H9 (cell line): Measurements from ENCODE around the gene ENOX1. TPM values are rescaled to one million over a fixed set of nuclear protein-coding genes. Genes with fewer than 3 reads are reported as not detected.

Experiments
- DNase-seq: peaks from one replicate; pipeline ENCODE4 v3.0.0-alpha.2; 2017
- H2AFZ ChIP-seq: one replicate; pipeline ENCODE4 v1.6.1; 2013; ENCODE audit warnings: mild to moderate bottlenecking, low read length, control low read depth, moderate library complexity
- H2AK5ac ChIP-seq: 2 replicates; pipeline ENCODE4 v1.6.1; 2013; ENCODE audit warnings: low read length, control low read depth, mixed read lengths; ENCODE audit not compliant: insufficient read length
- H2BK120ac ChIP-seq: one replicate; pipeline ENCODE4 v1.6.1; 2013; ENCODE audit warnings: low read depth, mild to moderate bottlenecking, low read length, control low read depth, inconsistent platforms; ENCODE audit not compliant: poor library complexity, severe bottlenecking
- H2BK12ac ChIP-seq: 2 replicates; pipeline ENCODE4 v1.6.1; 2013; ENCODE audit warnings: low read length, control low read depth, mixed read lengths, low read depth; ENCODE audit not compliant: insufficient read length
- H2BK15ac ChIP-seq: 2 replicates; pipeline ENCODE4 v1.6.1; 2013; ENCODE audit warnings: low read depth, low read length, control low read depth
- H2BK20ac ChIP-seq: one replicate; pipeline ENCODE4 v1.6.1; 2013; ENCODE audit warnings: low read depth, mild to moderate bottlenecking, low read length, control low read depth, inconsistent platforms; ENCODE audit not compliant: poor library complexity, severe bottlenecking
- H2BK5ac ChIP-seq: 2 replicates; pipeline ENCODE4 v1.6.1; 2013; ENCODE audit warnings: low read length, control low read depth, mixed read lengths; ENCODE audit not compliant: insufficient read length
- H3K14ac ChIP-seq: 2 replicates; pipeline ENCODE4 v1.6.1; 2013; ENCODE audit warnings: low read length, control low read depth; ENCODE audit not compliant: insufficient read depth
- H3K18ac ChIP-seq: 2 replicates; pipeline ENCODE4 v1.6.1; 2013; ENCODE audit warnings: low read depth, mild to moderate bottlenecking, mixed read lengths, low read length, control low read depth; ENCODE audit not compliant: insufficient read length
- H3K23ac ChIP-seq: 2 replicates; pipeline ENCODE4 v1.6.1; 2013; ENCODE audit warnings: low read length, control low read depth, mixed read lengths, low read depth; ENCODE audit not compliant: insufficient read length
- H3K23me2 ChIP-seq: 2 replicates; pipeline ENCODE4 v1.6.1; 2013; ENCODE audit warnings: low read depth, mild to moderate bottlenecking, mixed read lengths, low read length, control low read depth; ENCODE audit not compliant: insufficient read length, poor library complexity, severe bottlenecking
- H3K27ac ChIP-seq: 2 replicates; pipeline ENCODE4 v1.5.1; 2013; ENCODE audit warnings: low read length, control low read depth, mixed read lengths, low read depth; ENCODE audit not compliant: insufficient read length
- H3K27me3 ChIP-seq: 2 replicates; pipeline ENCODE4 v1.6.1; 2013; ENCODE audit warnings: low read length, control low read depth, inconsistent platforms; ENCODE audit not compliant: insufficient read depth
- H3K4ac ChIP-seq: 2 replicates; pipeline ENCODE4 v1.6.1; 2013; ENCODE audit warnings: low read depth, mild to moderate bottlenecking, control low read depth, inconsistent platforms, low read length, moderate library complexity
- H3K4me1 ChIP-seq: 2 replicates; pipeline ENCODE4 v1.6.1; 2013; ENCODE audit warnings: low read length, control low read depth, inconsistent platforms; ENCODE audit not compliant: insufficient read depth
- H3K4me2 ChIP-seq: 2 replicates; pipeline ENCODE4 v1.6.1; 2013; ENCODE audit warnings: low read length, control low read depth, mixed read lengths; ENCODE audit not compliant: insufficient read length, insufficient read depth
- H3K56ac ChIP-seq: 2 replicates; pipeline ENCODE4 v1.6.1; 2013; ENCODE audit warnings: low read depth, mild to moderate bottlenecking, mixed read lengths, low read length, control low read depth; ENCODE audit not compliant: insufficient read length
- H3K79me1 ChIP-seq: 2 replicates; pipeline ENCODE4 v1.6.1; 2013; ENCODE audit warnings: low read depth, mild to moderate bottlenecking, moderate library complexity, low read length, control low read depth, inconsistent platforms; ENCODE audit not compliant: insufficient read depth, poor library complexity, severe bottlenecking
- H3K79me2 ChIP-seq: 2 replicates; pipeline ENCODE4 v1.6.1; 2013; ENCODE audit warnings: low read length, control low read depth, inconsistent platforms; ENCODE audit not compliant: insufficient read depth
- H3K9ac ChIP-seq: 2 replicates; pipeline ENCODE4 v1.6.1; 2013; ENCODE audit warnings: low read length, control low read depth, mixed read lengths; ENCODE audit not compliant: insufficient read length; ENCODE audit errors: extremely low read depth
- H3K9me3 ChIP-seq: one replicate; pipeline ENCODE4 v1.6.1; 2013; ENCODE audit warnings: low read depth, low read length, inconsistent platforms; ENCODE audit not compliant: control insufficient read depth
- H3T11ph ChIP-seq: one replicate; pipeline ENCODE4 v1.6.1; 2013; ENCODE audit warnings: mild to moderate bottlenecking, low read length, control low read depth, inconsistent platforms
- H4K20me1 ChIP-seq: one replicate; pipeline ENCODE4 v1.6.1; 2013; ENCODE audit not compliant: control insufficient read depth, insufficient read length, insufficient read depth
- H4K5ac ChIP-seq: 2 replicates; pipeline ENCODE4 v1.6.1; 2013; ENCODE audit warnings: low read depth, mild to moderate bottlenecking, mixed read lengths, low read length, control low read depth; ENCODE audit not compliant: insufficient read length
- H4K8ac ChIP-seq: replicated peaks from 2 replicates; pipeline ENCODE4 v1.6.1; 2013; ENCODE audit warnings: low read length, control low read depth, mixed read lengths, low read depth; ENCODE audit not compliant: insufficient read length
- H4K91ac ChIP-seq: 2 replicates; pipeline ENCODE4 v1.6.1; 2013; ENCODE audit warnings: low read depth, mild to moderate bottlenecking, moderate library complexity, mixed read lengths, low read length, control low read depth; ENCODE audit not compliant: insufficient read length
- H3K27ac Mint-ChIP-seq, 3 experiments: 2 replicates in 2 of 3; 3 replicates in 1 of 3; pipeline ENCODE4 v1.8.0; 2020 to 2021; ENCODE audit warnings: mixed read lengths in 3 of 3, mild to moderate bottlenecking in 1 of 3, moderate library complexity in 1 of 3
- H3K27me3 Mint-ChIP-seq: 2 replicates; pipeline ENCODE4 v1.8.0; 2021; ENCODE audit warnings: low read depth, mild to moderate bottlenecking, moderate library complexity, mixed read lengths
- H3K36me3 Mint-ChIP-seq, 3 experiments: 2 replicates in 2 of 3; 3 replicates in 1 of 3; pipeline ENCODE4 v1.8.0; 2020 to 2021; ENCODE audit warnings: low read depth in 3 of 3, mixed read lengths in 3 of 3; ENCODE audit not compliant: insufficient read depth in 1 of 3
- H3K4me1 Mint-ChIP-seq, 2 experiments: 2 replicates each; pipeline ENCODE4 v1.8.0; 2020; ENCODE audit warnings: mixed read lengths in 2 of 2
- H3K4me3 Mint-ChIP-seq, 2 experiments: 2 replicates in 1 of 2; 3 replicates in 1 of 2; pipeline ENCODE4 v1.8.0; 2020 to 2021; ENCODE audit warnings: mild to moderate bottlenecking in 2 of 2, mixed read lengths in 2 of 2, moderate library complexity in 1 of 2
- H3K9me3 Mint-ChIP-seq, 2 experiments: 2 replicates in 1 of 2; 3 replicates in 1 of 2; pipeline ENCODE4 v1.8.0; 2020; ENCODE audit warnings: mild to moderate bottlenecking in 2 of 2, mixed read lengths in 2 of 2, moderate library complexity in 1 of 2
- WGBS: extraction: QIAGEN DNeasy Blood & Tissue Kit; methylation state at CpG from one replicate; pipeline ENCODE4 v1.1.7; 2013; ENCODE audit warnings: missing lambda C conversion rate, low lambda C conversion rate, mixed read lengths; ENCODE audit not compliant: insufficient read length; ENCODE audit errors: extremely low coverage; 5-methylcytosine and 5-hydroxymethylcytosine counted together
- total RNA-seq: library from RNA; stranded (reverse); gene quantifications from 2 replicates; pipeline ENCODE4 v1.2.1, GENCODE V29; 2021
- TF ChIP-seq, protein P1 (sequence below): fragments of 200-600 bp; sonication (generic); conservative IDR thresholded peaks from 3 replicates; pipeline ENCODE4 v1.8.0; 2021; ENCODE audit warnings: antibody characterized with exemption, mild to moderate bottlenecking

The ENOX1 gene
- total RNA-seq, 1 experiment from 2014 or later, result 0.24 TPM

DNA sequence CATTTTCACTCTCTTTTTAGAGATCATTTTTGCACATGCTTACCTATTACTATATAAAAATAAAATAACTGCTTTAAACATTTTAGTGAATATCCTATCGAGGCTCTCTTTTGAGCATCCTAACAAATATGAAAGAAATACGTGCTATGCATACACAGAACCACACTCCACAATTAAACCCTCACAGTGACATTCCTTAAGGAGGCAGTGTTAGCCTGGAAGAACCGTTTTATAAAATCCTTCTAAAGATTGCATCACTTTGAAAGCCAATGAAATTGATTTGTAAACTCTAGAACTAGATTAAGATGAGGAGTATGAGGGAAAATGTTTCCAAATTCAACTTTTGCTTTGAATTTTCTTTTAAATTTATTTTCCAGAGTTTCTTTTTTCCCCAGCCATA, 11.1 kb upstream of the ENOX1 start:
- Histone ChIP-seq H2BK120ac (no peak overlapping the region), H3K4ac (no peak overlapping the region), H3K56ac (no peak overlapping the region), H3K79me2 (no peaks in the 10 kb centered on the region), H2AFZ (no peak overlapping the region), H3K27me3 (no peaks in the 10 kb centered on the region), H2BK5ac (no peak overlapping the region), H3K14ac (no peak overlapping the region), H4K8ac (no peak overlapping the region), H4K5ac (no peak overlapping the region), H4K20me1 (no peaks in the 10 kb centered on the region), H3K79me1 (no peaks in the 10 kb centered on the region), H3K9me3 (no peaks in the 10 kb centered on the region), H3K18ac (no peak overlapping the region), H3K23me2 (no peaks in the 10 kb centered on the region), H2BK20ac (no peak overlapping the region), H2BK12ac (no peak overlapping the region), H3K4me1 (no peaks in the 10 kb centered on the region), H2BK15ac (no peak overlapping the region), H2AK5ac (no peak overlapping the region), H3K27ac (no peak overlapping the region), H4K91ac (no peak overlapping the region), H3K4me2 (no peak overlapping the region), H3K9ac (no peak overlapping the region), H3T11ph (no peak overlapping the region), H3K23ac (no peak overlapping the region)
- TF ChIP-seq, protein P1, sequence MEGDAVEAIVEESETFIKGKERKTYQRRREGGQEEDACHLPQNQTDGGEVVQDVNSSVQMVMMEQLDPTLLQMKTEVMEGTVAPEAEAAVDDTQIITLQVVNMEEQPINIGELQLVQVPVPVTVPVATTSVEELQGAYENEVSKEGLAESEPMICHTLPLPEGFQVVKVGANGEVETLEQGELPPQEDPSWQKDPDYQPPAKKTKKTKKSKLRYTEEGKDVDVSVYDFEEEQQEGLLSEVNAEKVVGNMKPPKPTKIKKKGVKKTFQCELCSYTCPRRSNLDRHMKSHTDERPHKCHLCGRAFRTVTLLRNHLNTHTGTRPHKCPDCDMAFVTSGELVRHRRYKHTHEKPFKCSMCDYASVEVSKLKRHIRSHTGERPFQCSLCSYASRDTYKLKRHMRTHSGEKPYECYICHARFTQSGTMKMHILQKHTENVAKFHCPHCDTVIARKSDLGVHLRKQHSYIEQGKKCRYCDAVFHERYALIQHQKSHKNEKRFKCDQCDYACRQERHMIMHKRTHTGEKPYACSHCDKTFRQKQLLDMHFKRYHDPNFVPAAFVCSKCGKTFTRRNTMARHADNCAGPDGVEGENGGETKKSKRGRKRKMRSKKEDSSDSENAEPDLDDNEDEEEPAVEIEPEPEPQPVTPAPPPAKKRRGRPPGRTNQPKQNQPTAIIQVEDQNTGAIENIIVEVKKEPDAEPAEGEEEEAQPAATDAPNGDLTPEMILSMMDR, result no peak
- Mint-ChIP-seq H3K4me1 (no peaks in the 10 kb centered on the region), H3K27me3 (peaks cover 6% of the 10 kb centered on the region), H3K4me3 (no peak overlapping the region), H3K9me3 (no peaks in the 10 kb centered on the region; a peak in 1 of 5 replicates), H3K27ac (no peak overlapping the region), H3K36me3 (no peaks in the 10 kb centered on the region)
- DNase-seq, result no peak
- no CpG with 5 or more reads among the region's 3 CpGs for WGBS
